Hematopoietic multipotent progenitor cell (in vitro differentiated cells): ENCODE data around the gene FAM120A. TPM values are rescaled to one million over a fixed set of nuclear protein-coding genes. Genes with fewer than 3 reads are reported as not detected.

ENCODE experiments used
- DNase-seq, 3 donors: peaks; one replicate each; pipeline ENCODE4 v3.0.0-alpha.2; 2011 to 2015; ENCODE audit warnings: low read depth in 2 of 3, low spot score in 2 of 3
- total RNA-seq: library from RNA; depleted of rRNA; stranded (reverse); fragments of >200 nt; gene quantifications from one replicate; pipeline ENCODE4 v1.2.3, GENCODE V29; 2012

FAM120A gene
- total RNA-seq, 1 donor, result 107 TPM

- no peak for DNase-seq
Observed at GRCh38 chr9:93467462-93467861, 16.0 kb downstream of the FAM120A start.

DNA sequence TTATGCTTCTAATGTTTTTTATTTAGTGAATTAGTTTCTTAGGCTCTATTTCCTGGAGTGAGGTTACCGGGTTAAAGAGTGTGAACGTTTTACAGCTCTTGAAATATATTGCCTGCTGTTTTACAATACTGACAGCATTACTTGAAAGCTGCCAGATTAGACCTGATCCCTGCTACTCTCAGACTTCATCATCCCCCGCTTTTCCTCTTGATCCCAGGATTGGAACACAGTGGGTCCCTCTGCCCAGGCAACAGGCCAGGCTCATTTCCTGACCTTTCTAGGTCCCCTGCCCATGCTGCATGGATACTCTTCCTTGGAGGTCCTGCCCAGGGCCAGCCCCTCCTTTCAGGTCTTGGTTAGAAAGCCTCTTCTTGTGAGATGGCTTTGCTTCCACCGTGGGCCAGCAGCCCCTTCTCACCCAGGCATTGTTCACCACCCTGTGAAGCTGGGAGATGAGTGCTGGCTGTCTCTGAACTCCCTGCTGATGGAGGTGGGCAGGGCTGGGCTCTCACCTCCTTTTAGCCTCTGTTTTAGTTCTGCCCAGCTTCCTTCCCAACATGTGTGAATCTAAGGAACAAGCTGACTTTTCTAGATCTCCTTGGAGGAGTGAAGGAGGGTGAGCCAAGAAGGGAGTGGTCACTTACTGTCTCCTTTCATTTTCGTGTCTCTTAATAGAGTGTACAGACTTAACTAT, 17.4 kb downstream of the FAM120A start:
- DNase-seq, result no peak

DNA sequence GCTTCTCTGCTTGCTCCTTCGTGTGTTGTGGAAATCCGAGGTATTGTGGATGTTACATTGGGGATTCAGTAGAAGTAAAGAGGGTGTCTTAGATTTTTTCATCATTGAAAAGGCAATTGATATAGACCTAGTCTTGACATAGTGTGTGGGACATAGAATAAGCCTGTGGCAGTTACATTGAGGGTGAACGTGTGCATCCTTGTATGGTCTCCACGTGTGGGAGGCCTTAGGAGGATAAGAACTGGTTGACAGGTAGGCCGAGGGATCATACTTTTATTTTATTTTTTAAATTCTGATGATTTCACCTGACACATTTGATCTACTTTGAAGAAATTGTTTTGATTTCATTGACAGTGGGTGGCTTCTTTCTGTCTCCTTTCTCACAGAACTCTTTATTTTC, 18.9 kb downstream of the FAM120A start:
- no peak for DNase-seq

DNA sequence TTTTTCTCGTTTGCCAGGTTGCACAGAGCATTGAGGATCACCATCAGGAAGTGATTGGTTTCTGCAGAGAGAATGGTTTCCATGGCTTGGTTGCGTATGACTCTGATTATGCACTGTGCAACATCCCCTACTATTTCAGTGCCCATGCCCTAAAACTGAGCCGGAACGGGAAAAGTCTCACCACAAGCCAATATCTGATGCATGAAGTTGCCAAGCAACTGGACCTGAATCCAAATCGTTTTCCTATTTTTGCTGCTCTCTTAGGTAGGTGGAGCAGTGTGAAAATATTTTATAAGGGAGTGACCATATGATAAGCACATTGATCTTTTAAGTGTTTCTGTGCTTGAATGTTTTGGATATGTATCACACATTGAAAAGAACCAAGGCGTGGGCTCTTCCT, 19.6 kb downstream of the FAM120A start:
- DNase-seq, result no peak

GRCh38 chr9:93473411-93473810, 21.9 kb downstream of the FAM120A start:
- DNase-seq, result no peak

DNA sequence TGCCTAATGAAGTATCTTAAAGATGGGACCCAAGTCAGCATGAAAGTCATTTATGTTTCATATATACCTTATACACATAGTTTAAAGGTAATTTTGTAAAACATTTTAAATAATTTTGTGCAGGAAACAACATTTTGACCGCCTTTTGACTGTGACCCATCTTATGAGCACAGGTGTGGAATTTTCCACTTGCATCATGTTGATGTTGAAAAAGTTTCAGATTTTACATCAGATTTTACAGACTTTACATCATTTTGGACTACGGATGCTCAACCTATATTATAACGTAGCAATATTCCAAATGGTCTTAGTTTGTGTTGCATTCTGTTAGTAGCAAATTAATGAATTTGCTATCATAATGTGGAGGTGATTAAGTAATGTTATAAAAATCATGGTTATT, 23.6 kb downstream of the FAM120A start:
- no peak for DNase-seq

GRCh38 chr9:93475856-93476255, 24.4 kb downstream of the FAM120A start:
- no peak for DNase-seq

- no peak for DNase-seq
Observed at GRCh38 chr9:93476924-93477323, 25.4 kb downstream of the FAM120A start.

GRCh38 chr9:93477397-93477796, 25.9 kb downstream of the FAM120A start:
- DNase-seq, result no peak

GRCh38 chr9:93479726-93480125, 28.2 kb downstream of the FAM120A start:
- no peak for DNase-seq

DNA sequence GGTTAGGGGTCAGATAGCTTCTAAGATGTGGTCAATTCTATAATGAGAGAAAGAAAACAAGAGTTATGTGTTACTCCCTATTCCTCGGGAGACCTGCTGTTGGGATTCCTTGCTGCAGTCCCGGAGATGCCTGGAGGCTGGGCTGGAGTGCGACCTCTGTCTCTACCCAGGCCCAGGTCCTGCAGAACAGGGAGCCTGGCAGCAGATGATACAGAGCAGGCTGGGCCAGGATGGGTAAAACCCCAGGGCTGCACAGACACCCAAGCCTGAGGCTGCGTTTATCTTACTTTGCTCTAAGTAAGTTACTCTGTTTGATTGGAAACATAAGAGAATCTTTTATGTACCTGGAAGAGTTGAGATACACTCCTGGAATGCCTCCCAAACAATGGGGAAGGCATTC, 28.8 kb downstream of the FAM120A start:
- no peak for DNase-seq

DNA sequence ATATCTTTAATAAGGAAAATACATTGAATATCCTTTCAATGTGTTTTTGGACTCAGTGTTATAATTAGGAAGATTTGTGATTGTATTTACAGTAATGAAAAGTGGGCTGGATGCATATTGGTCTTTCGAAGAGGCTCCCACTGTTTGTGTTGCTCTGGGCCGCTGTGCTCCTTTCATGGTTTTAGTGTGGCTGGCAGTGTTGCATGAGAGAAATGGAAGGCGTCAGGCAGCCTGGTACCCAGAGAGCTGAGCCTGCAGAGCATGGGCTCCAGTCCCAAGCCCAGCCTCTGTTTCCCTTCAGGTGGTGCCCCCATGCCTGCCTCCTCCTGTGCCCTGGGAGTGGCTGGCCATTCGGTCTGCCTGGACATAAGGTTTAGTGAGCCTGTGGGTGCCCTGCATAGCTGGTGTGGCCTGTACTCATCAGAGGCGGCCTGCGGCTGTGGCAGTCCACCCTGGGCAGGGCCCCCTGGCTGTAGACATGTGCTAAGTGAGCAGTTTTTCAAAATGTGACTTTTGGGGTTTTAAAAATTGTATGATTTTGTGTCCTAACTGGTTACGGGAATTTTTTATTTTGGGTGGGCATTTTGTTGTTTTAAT, 29.3 kb downstream of the FAM120A start:
- DNase-seq, result no peak

DNA sequence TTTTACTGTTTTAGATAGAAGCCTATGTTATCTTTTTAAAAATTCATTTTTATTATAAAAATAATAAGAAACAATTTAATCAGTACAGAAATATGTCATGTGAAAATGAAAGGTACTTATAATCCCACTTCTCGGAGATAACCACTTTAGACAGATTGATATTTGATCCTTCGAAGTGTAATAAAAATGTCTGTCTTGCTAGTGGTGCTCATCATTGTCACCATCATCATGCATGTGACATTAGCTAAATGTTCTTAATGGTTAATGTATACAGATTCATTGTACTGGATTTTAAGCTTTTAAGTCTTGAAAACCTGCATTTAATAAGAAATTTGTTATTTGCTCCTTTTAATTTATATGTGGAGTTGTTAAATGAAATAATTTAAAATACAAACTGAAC, 32.0 kb downstream of the FAM120A start:
- no peak for DNase-seq

DNA sequence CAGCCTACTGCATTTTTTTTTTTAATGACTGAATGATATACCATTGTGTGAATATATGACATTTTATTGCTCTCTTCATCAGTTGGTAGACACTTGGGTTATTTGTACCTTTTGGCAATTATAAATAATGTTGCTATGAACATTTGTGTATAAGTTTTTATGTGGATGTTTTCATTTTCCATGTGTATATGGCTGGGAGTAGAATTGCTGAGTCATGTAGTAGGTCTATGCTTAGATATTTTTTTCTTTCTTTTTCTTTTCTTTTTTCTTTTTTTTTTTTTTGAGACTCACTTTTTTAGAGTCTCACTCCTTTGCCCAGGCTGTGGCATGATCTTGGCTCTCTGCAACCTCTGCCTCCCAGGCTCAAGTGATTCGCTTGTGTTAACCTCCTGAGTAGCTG, 34.8 kb downstream of the FAM120A start:
- peak in 1 of 3 donors; percentile 11 for DNase-seq

DNA sequence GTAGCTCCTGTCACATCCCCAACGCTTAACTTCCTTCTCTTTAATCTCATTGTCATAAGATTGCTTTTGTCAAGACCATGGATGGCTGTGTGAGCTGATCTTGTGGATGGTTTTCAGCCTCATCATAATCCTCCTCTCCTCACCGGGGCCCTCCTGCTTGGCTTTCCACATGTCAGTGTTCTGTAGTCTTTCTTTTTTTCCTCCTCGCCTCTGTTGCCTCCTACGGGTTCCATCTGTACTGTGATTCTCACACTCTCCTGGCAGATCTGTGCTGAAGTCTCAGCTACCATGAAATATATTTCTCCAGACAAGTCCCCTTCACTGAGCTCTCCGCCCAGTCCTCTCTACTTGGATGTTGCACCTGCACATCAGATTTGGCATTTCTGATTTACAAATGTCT, 36.8 kb downstream of the FAM120A start:
- DNase-seq, result no peak

DNA sequence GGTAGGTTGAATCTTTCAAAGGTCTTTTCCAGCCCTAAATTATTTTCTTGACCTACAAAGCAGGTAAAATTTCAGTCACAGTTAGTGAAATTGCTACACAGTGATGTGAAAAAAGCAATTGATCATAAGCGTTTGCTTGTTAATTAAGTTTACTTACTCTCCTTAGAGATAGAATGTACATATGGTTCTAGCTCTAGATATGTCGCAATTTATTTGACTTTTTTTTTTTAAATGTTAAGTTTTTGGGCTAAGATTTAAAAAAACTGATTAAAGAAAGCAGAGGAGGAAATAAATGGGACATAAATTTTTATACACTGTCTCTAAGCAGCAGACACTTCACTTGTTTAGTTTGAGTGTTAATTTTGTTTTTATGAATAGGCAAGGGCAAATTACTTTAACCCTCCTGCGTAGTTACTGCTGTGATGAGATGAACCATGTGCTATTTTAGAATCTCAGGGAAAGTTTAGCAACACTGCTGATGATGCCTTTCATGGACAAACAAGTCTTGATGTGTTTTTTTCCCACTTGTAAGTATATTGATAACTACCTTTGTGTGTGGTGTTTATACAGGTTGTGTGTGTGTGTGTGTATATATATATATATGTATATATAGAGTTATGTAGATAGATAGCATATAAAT, 40.2 kb downstream of the FAM120A start:
- DNase-seq, result no peak

DNA sequence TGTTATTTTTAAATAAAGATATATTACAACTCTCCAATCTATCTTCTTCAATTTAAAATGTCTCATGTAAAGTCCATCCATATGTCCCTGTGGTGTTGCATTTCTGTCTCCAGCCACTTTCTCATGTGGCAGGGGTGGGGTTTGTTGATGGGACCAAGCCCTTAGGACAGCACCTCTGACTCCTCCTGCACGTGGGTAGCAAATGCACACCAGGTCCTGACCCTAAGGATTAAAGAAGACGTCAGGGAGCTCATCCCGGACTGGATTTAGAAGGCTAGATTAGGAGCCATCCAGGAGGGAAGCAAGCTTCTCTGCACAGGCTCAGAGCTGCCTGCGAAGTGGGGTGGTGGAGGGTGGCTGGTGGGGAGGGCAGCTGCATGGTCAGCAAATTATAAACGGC, 40.8 kb downstream of the FAM120A start:
- DNase-seq, result no peak

GRCh38 chr9:93493949-93494348, 42.5 kb downstream of the FAM120A start:
- no peak for DNase-seq

GRCh38 chr9:93496285-93496684, 44.8 kb downstream of the FAM120A start:
- no peak for DNase-seq

GRCh38 chr9:93500571-93501298, 49.2 kb downstream of the FAM120A start:
- DNase-seq, result no peak

GRCh38 chr9:93501406-93501805, 49.9 kb downstream of the FAM120A start:
- DNase-seq, result peak in 2 of 3 donors; percentile 17 to 26

DNA sequence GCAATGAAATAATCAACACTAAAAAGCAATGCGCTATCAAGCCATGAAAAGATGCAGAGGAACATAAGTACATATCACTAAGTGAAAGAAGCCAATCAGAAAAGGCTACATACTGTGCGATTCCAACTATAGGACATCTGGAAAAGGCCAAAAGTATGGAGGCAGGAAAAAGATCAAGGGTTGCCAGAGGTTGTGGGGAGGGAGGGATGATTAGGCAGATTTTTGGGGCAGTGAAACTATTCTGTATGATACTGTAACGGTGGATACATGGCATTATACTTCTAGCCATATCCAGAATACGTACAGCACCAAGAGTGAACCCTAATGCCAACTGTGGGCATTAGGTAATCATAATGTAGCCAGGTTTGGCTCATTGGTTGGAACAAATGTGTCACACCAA, 51.9 kb downstream of the FAM120A start:
- DNase-seq, result no peak
